Testis (tissue), 2 donors: ENCODE measurements around the gene GRPR.

Experiments
- CTCF ChIP-seq, 3 experiments: fragments of 450-650 bp in 2 of 3; fragments of 200-600 bp in 1 of 3; sonication (generic) in 1 of 3; IDR thresholded peaks; one replicate each; pipeline ENCODE4 v1.5.1; 2016 to 2019; ENCODE audit warnings: antibody characterized with exemption in 3 of 3, mild to moderate bottlenecking in 2 of 3, moderate library complexity in 1 of 3
- POLR2A ChIP-seq: fragments of 450-650 bp; IDR thresholded peaks from one replicate; pipeline ENCODE4 v1.6.1; 2017; ENCODE audit warnings: antibody characterized with exemption, mild to moderate bottlenecking, moderate library complexity

GRCh38 chrX:16172391-16172790, 49.0 kb downstream of the GRPR start:
- TF ChIP-seq POLR2A = no peak
- no peak for TF ChIP-seq CTCF (IDR thresholded peaks at IDR 0.05)
